LHCN-M2 (cell line): Measurements from ENCODE around the gene PRTN3. TPM values are rescaled to one million over a fixed set of nuclear protein-coding genes. Genes with fewer than 3 reads are reported as not detected.
"Not testable (repeated sequence)": the region's sequence is repeated elsewhere in the genome, so short reads cannot be mapped to it uniquely, and the experiment has no call there.

Source experiments
- DNase-seq: peaks from one replicate; pipeline ENCODE4 v3.0.0-alpha.2; 2012; ENCODE audit warnings: low read depth
- total RNA-seq: library from RNA; depleted of rRNA; stranded (reverse); fragments of >200 nt; gene quantifications from 2 replicates; pipeline ENCODE4 v1.2.3, GENCODE V29; 2014

Gene PRTN3
- total RNA-seq, 1 experiment from 2014 or later: not detected

- no peak for DNase-seq
These were observed 26.0 kb downstream of the PRTN3 start for GRCh38 chr19:866769-867300.

GRCh38 chr19:867301-867793 is 26.5 kb downstream of the PRTN3 start:
- DNase-seq: no peak

DNA sequence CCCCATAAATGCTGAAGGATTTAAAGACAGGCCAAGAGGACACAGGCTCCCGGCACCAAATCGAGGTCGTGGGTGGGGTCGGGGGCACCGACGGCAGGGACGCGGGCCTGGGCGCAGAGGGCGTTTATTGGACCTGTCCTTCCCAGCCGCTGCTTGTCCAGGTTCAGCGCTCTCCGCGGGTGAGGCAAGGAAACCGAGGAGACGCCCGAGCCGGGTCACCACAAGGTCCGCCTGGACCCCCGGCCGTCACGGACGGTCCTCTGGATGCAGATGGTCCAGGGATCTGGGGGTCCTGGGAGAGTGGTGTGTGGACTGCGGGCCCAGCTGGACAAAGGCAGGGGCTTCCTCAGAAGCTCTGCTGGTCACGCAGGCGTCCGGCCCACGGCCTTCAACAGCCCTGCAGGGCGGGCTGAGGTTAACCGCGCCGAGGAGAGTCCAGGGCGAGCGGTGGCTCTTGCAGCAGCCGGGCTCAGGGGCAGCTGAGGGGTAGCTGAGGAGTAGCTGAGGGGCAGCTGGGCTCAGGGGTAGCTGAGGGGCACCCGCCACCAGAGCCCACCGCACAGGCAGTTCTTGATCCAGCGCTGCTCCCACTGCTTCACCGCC is 27.2 kb downstream of the PRTN3 start:
- DNase-seq: no peak

DNA sequence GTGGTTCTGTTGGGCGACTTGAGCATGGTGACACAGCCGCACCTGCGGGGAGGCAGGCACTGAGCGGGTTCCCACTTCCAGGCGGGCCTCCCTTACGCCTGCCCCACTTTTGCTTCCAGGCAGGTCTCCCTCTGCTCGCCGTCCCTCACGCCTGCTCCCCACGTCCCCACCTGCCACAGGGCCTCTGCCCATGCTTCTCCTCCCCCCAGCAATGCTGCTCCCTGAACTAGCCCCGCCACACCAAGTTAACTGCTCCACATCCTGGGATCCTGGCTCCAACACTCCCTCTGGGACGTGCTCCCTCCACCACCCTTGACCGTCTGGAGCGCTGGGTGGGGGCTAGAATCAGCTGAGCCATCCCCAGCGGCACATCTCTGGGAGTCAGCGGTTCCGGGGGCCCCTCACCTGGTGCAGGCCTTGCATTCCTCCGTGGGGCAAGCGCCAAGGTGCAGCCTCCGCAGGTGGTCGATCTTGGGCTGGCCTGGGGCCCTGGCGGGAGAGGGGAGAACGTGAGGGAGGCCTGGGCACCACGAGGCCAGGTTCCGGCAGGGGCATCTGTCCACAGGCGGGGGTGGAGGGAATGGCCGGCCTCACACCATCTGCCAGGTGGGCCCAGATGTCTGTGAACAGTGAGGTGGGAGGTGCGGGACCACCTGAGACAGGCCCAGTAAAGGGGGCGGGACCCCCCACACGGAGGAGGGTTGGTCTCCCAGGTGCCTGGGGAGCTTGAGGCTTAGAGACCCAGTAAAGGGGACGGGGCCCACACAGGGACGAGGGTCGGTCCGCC is 27.9 kb downstream of the PRTN3 start:
- no peak for DNase-seq

- DNase-seq: peak; percentile 85
These were observed 28.7 kb downstream of the PRTN3 start for GRCh38 chr19:869245-870177.

DNA sequence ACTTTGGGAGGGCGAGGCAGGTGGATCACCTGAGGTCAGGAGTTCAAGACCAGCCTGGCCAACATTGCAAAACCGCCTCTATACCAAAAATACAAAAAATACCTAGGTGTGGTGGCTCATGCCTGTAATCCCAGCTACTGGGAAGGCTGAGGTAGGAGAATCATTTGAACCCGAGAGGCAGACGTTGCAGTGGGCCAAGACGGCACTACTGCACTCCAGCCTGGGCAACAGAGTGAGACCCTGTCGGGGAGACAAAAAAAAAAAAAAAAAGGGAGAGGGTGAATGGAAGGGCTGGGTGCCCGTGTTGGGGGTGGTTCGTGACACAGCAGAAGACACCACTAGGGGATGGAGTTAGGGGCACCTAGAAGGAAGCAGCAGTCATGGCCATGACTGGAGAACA is 29.5 kb downstream of the PRTN3 start:
- no peak for DNase-seq

DNA sequence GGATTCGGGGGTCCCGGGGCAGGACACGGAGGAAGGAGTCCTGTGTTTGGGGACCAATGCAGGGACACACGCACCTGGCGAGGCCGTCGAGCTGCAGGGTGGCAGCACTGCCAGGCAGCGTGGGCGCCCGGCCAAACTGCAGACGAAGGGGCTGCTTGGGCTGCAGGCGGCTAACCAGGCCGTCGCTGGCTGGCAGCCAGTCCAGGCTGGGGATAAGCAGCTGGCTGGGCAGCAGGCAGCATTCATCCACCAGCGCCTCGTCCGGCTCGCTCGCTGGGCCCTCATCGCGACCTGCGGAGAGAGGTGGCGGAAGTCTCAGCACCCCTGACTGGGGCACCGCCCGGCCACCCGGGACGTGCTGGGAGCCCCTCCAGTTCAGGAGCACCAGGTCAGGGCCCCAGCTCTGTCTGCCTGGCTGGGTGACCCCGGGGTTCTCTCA is 30.2 kb downstream of the PRTN3 start:
- DNase-seq: no peak

DNA sequence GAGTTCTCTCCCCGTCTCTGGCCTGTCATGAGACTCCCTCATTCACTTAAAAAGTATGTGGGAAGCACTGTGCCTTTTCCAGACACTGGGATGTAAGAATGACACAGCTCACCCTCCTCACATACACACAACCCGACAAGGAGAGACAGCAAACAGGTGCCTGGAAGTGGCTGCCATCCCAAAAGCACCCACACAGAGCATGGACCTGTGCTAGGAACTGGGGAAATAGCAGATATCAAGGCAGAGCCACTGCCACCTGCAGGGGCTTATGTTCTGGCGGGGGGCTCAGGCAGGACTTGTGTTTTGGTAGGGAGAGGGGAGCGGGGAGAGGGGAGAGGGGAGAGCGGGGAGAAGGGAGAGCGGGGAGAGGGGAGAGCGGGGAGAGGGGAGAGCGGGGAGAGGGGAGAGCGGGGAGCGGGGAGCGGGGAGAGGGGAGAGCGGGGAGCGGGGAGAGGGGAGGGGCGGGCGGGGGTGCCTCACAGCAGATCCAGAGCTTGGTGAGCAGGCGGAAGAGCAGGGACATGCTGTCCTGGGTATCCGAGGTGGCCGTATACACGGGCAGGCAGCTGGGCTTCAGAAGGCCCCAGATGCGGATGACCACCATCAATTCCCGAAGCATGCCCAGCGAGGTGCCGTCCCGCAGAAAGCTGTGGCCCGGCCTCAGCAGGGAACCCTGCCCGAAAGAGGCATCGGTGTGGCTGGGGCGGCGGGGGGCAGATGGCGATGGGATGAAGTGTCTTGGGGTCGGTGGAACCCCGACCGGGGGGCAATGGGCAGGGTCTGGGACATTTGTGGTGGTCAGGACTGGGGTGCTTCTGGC is 30.9 kb downstream of the PRTN3 start:
- no peak for DNase-seq

DNA sequence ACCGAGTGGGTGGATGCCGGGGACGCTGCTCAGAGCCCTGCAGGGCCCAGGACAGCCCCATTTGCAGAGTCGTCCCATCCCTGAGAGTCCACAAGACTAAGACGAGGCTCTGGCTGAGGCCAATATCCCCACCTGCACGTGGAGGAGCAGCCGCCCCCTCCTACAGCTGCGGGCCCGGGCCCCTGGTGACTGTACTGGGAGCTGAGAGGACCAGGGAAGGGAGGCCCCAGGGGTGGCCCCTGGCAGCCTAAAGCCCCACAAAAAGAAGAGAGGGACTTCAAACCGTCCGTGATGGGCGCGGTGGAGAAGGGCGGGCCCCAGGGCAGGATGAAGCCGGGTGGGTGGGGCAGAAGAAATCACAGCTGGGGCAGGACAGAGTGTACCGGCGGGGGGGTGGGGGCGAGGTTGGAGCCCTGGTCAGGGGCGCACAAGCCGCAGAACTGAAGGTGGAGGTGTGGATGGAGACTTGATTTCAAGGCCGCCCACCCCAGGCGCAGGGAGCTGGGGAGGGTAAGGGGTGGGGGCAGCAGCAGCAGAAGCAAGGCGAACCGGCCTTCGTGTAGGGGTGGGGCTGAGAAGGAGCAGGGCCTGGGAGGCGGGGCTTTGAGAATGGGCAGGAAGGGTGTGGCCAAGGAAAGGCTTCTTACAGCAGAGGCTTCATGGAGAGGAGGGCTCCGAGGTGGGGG is 31.6 kb downstream of the PRTN3 start:
- DNase-seq: no peak

DNA sequence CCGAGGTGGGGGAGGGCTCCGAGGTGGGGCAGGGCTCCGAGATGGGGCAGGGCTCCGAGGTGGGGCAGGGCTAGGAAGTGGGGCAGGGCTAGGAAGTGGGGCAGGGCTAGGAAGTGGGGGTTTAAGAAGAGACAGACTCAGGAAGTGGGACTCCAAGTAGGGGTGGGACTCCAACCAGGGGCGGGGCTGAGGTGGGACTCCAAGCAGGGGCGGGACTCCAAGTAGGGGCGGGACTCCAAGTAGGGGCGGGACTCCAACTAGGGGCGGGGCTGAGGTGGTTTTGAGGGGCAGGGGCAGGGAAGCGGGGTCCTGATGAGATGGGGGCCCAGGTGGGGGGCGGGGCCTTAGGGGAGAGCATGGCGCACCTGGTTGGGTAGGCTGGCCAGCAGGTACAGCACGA is 32.3 kb downstream of the PRTN3 start:
- no peak for DNase-seq

- no peak for DNase-seq
These were observed 32.8 kb downstream of the PRTN3 start for GRCh38 chr19:873561-874041.

DNA sequence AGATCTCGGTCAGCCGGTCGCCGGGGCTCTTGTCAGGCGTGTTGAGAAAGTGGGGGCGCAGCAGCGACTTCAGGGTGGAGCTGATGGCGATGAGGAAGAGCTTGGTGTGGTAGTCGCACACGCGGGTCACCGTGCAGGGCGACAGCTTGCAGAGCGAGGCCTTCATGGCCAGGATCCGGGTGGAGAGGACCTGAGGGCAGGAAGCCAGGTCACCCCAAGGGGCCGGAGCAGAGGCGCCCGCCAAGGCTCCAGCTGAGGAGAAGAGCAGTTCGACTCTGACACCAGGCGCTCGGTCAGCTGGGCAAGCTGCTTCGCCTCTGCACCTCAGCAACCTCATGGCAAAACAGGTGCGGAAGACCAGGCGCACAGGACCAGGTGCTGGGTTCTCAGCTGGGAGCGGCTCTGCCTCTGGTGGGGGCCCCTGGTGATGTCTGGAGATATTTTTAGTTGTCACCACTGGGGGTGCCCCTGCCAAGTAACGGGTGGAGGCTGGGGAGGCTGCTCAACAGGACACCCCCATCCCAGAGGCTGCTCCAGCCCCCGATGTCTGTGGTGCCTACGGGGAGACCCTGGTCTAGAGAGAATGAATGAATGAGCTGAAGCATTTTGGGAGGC is 34.6 kb downstream of the PRTN3 start:
- no peak for DNase-seq

- no peak for DNase-seq
These were observed 35.3 kb downstream of the PRTN3 start for GRCh38 chr19:876089-876488.

GRCh38 chr19:876780-877314 is 36.0 kb downstream of the PRTN3 start:
- DNase-seq: no peak

GRCh38 chr19:877992-878660 is 37.3 kb downstream of the PRTN3 start:
- DNase-seq: not testable (repeated sequence)

DNA sequence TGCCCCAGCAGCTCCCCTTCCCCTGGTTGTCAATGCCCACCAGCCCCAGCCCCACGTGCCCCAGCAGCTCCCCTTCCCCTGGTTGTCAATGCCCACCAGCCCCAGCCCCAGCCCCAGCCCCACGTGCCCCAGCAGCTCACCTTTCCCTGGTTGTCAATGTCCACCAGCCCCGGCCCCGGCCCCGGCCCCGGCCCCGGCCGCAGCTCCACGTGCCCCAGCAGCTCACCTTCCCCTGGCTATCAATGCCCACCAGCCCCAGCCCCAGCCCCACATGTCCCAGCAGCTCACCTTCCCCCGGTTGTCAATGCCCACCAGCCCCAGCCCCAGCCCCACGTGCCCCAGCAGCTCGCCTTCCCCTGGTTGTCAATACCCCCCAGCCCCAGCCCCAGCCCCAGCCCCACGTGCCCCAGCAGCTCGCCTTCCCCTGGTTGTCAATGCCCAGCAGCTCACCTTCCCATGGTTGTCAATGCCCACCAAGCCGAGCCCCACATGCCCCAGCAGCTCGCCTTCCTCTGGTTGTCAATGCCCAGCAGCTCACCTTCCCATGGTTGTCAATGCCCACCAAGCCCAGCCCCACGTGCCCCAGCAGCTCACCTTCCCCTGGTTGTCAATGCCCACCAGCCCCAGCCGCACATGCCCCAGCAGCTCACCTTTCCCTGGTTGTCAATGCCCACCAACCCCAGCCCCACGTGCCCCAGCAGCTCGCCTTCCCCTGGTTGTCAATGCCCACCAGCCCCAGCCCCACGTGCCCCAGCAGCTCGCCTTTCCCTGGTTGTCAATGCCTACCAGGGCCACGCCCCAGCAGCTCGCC is 38.2 kb downstream of the PRTN3 start:
- not testable (repeated sequence) for DNase-seq

DNA sequence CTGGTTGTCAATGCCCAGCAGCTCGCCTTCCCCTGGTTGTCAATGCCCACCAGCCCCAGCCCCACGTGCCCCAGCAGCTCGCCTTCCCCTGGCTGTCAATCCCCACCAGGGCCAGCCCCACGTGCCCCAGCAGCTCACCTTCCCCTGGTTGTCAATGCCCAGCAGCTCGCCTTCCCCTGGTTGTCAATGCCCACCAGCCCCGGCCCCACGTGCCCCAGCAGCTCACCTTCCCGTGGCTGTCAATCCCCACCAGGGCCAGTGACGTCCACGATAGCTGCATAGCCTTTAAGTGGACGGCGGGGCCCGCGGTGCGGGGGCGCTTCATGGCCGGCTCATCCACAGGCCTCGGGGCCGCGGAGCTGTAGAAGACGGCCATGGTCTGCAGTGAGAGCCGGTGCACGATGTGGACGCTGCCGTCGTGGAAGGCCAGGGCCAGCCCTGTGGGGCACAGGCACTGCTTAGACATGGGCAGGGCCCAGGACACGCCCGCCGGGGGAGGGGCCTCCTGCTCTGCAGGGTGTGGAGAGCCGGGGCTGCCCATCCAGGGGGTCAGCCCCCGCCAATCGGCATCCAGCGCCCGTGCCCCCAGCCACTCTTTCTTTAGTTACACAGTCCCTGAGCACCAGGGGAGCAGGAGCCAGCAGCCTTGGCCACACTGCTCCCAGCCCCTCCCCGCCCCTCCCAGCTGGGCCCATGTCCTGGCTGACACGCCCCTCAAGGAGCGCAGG is 39.1 kb downstream of the PRTN3 start:
- DNase-seq: no peak
